Measurements from ENCODE around the gene TOB1. TPM values are rescaled to one million over a fixed set of nuclear protein-coding genes. Genes with fewer than 3 reads are reported as not detected.

Gene TOB1
- polyA plus RNA-seq, 1 donor (not counting 4 experiments of a cell fraction or from before 2014, with no cell fraction given): 64.4 TPM

- H3K4me1 ChIP-seq (ENCODE audit: control insufficient read depth, extremely low read depth, insufficient read depth, low read length): peaks cover 16% of the 10 kb centered on the region
- no peaks in the 10 kb centered on the region for H4K20me1 ChIP-seq (ENCODE audit: control insufficient read depth, extremely low read depth, insufficient read depth, low read length)
- H3K4me3 ChIP-seq (ENCODE audit: control insufficient read depth in 2 of 3, extremely low read depth in 1 of 3, insufficient read depth in 2 of 3, low read depth in 1 of 3, low read length in 3 of 3): peak overlapping the region in 2 of 3 experiments; percentile 43 to 56
- peak overlapping the region; percentile 77 for H3K27ac ChIP-seq (ENCODE audit: control insufficient read depth, insufficient read depth, low read length)
- dilution Hi-C loops (cut with MboI; ENCODE audit: extremely low pct_ligation_motif_present, low sequenced_read_pairs): no loop called here
- DNase-seq (ENCODE audit: low read depth, low spot score): peak; percentile 83
- H3K9me3 ChIP-seq (ENCODE audit: control insufficient read depth, low read depth, low read length): no peaks in the 10 kb centered on the region
- no peak for TF ChIP-seq EZH2 (IDR thresholded peaks at IDR 0.05; ENCODE audit: low read length)
- TF ChIP-seq CTCF (optimal IDR thresholded peaks at IDR 0.05 in 1 of 3, IDR thresholded peaks at IDR 0.05 in 1 of 3, conservative IDR thresholded peaks at IDR 0.05 in 1 of 3; ENCODE audit: extremely low read depth in 1 of 3, insufficient read depth in 2 of 3, low read length in 3 of 3): no peak
- H2AFZ ChIP-seq (ENCODE audit: control insufficient read depth, low read length): peak overlapping the region; percentile 69
- peak overlapping the region; percentile 73 for H3K4me2 ChIP-seq (ENCODE audit: control insufficient read depth, extremely low read depth, insufficient read depth, low read depth, low read length)
- no peaks in the 10 kb centered on the region for H3K79me2 ChIP-seq (ENCODE audit: control insufficient read depth, insufficient read depth, low read length)
- H3K9ac ChIP-seq (ENCODE audit: control insufficient read depth, extremely low read depth, insufficient read depth, low read length): peak overlapping the region; percentile 35
- no peaks in the 10 kb centered on the region for H3K27me3 ChIP-seq (ENCODE audit: control insufficient read depth, extremely low read depth, insufficient read depth, low read length)
- no peaks in the 10 kb centered on the region for H3K36me3 ChIP-seq (ENCODE audit: control insufficient read depth in 2 of 2, extremely low read depth in 1 of 2, insufficient read depth in 2 of 2, low read length in 2 of 2)
- no peaks in the 10 kb centered on the region for H3K9me1 ChIP-seq (ENCODE audit: control insufficient read depth, extremely low read depth, insufficient read depth, low read length)
- peak; percentile 97 for FAIRE-seq
Measured at GRCh38 chr17:50817838-50818237, 48.3 kb downstream of the TOB1 start.

DNA sequence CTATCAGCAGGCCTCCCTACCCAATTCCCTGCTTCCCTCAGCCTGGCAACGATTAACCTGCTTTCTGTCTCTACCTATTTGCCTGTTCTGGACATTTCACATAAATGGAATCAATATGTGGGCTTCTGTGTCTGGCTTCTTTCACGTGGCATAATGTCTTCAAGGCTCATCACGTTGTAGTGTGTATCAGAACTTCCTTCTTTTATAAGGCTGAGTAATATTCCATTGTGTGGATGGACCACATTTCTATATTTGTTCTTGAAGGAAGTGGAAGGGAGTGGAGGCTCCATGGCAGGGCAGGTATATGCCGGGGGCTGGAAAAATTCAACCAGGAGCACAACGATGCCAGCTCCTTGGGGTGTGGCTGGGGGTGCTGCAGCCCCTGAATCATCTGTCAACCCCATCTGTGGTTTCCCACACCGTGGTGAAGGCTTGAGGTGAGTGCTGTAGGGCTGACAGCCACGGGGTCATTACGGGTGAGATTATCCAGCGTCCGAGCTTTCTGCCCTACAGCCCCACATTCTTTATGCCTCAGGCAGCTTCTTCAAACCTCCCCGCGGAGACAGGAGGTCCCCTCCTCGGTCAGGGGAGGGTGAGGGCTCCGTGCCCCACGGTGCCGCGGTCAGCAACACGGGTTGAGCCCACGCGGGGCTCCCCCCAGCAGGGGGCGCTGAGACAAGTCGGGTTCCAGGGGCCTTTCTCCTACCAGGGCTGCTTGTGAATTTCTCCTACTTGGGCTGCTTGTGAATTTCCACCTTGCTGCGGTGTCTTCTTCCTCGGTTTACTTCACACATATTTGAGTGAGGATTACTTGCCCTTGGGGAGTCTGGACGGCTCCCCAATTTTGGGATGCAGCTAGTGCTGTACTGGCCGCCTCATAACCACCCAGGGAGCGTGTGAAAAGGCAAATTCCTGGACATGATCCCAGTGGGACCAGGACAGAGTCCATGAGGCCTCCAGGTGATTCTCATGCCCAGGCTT, 49.1 kb downstream of the TOB1 start:
- no peak for FAIRE-seq
- Histone ChIP-seq H3K4me1 (ENCODE audit: control insufficient read depth, extremely low read depth, insufficient read depth, low read length) (peaks cover 16% of the 10 kb centered on the region), H3K9ac (ENCODE audit: control insufficient read depth, extremely low read depth, insufficient read depth, low read length) (peak overlapping the region; percentile 35), H2AFZ (ENCODE audit: control insufficient read depth, low read length) (peak overlapping the region; percentile 69), H3K9me1 (ENCODE audit: control insufficient read depth, extremely low read depth, insufficient read depth, low read length) (no peaks in the 10 kb centered on the region), H4K20me1 (ENCODE audit: control insufficient read depth, extremely low read depth, insufficient read depth, low read length) (no peaks in the 10 kb centered on the region), H3K27me3 (ENCODE audit: control insufficient read depth, extremely low read depth, insufficient read depth, low read length) (no peaks in the 10 kb centered on the region), H3K79me2 (ENCODE audit: control insufficient read depth, insufficient read depth, low read length) (no peaks in the 10 kb centered on the region), H3K4me2 (ENCODE audit: control insufficient read depth, extremely low read depth, insufficient read depth, low read depth, low read length) (peak overlapping the region; percentile 73), H3K27ac (ENCODE audit: control insufficient read depth, insufficient read depth, low read length) (peak overlapping the region; percentile 77), H3K4me3 (ENCODE audit: control insufficient read depth in 2 of 3, extremely low read depth in 1 of 3, insufficient read depth in 2 of 3, low read depth in 1 of 3, low read length in 3 of 3) (peak overlapping the region in 2 of 3 experiments; percentile 7 to 44), H3K36me3 (ENCODE audit: control insufficient read depth in 2 of 2, extremely low read depth in 1 of 2, insufficient read depth in 2 of 2, low read length in 2 of 2) (no peaks in the 10 kb centered on the region), H3K9me3 (ENCODE audit: control insufficient read depth, low read depth, low read length) (no peaks in the 10 kb centered on the region)
- TF ChIP-seq EZH2 (IDR thresholded peaks at IDR 0.05; ENCODE audit: low read length) (no peak), CTCF (optimal IDR thresholded peaks at IDR 0.05 in 1 of 3, IDR thresholded peaks at IDR 0.05 in 1 of 3, conservative IDR thresholded peaks at IDR 0.05 in 1 of 3; ENCODE audit: extremely low read depth in 1 of 3, insufficient read depth in 2 of 3, low read length in 3 of 3) (peak; percentile 74 to 88 (median 77))
- dilution Hi-C loops (cut with MboI; ENCODE audit: extremely low pct_ligation_motif_present, low sequenced_read_pairs): no loop called here
- DNase-seq (ENCODE audit: low read depth, low spot score): no peak
